ENCODE measurements around the gene IL17RE. TPM values are rescaled to one million over a fixed set of nuclear protein-coding genes. Genes with fewer than 3 reads are reported as not detected.
"Not testable (repeated sequence)": the region's sequence is repeated elsewhere in the genome, so short reads cannot be mapped to it uniquely, and the experiment has no call there.

The IL17RE gene
- total RNA-seq, 1 experiment from 2014 or later = 30.6 TPM

DNA sequence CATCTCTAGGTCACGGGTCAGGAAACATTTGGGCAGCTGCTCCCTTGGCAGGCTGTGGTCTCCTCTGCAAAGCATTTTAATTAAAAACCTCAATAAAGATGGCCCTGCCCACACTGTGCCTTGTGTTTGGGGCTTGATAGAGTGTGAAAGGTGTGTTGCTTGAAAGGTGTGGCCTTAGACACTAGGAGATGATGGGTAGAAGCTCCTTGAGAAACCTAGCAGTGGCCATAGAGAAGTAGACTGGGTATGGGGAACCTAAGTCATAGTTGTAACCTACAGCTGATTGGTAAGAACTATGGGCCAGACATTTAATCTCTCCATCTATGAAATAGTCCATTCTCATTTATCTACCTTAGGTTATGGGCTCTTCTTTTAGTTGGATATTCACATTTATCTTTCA, 8.9 kb upstream of the IL17RE start:
- CTCF ChIA-PET = interaction anchor here (0.7 to 1.5 kb wide), 3 partner anchors 9 to 52 kb away, joined by 3 to 4 read pairs (median 3); partner anchors contain the start of gene IL17RE
- H3K27ac Mint-ChIP-seq (ENCODE audit: unreplicated experiment) = no peak overlapping the region

DNA sequence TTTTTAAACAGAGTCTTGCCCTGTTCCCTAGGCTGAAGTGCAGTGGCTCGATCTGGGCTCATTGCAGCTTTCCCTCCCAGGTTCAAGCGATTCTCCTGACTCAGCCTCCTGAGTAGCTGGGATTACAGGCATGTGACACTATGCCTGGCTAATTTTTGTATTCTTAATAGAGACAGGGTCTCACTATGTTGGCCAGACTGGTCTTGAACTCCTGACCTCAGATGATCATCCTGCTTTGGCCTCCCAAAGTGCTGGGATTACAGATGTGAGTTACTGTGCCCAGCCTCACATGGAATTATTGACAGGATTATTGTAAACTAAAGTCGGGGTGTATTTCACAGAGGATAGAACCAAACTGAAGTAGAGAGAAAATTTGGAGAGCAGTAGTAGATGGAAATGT, 6.9 kb upstream of the IL17RE start:
- intact Hi-C loops (cut with micrococcal nuclease; ENCODE audit: unreplicated experiment) = loop anchor here (5.0 kb wide), 2 partner anchors 33 to 48 kb away; no protein-coding TSS in a partner anchor
- H3K27me3 Mint-ChIP-seq (ENCODE audit: unreplicated experiment); DNase-seq; CTCF ChIA-PET; H3K9me3 Mint-ChIP-seq (ENCODE audit: low read depth, unreplicated experiment); H3K4me3 Mint-ChIP-seq (ENCODE audit: low read depth, unreplicated experiment); BruUV-seq (replicated peaks): not testable (repeated sequence)
- peak overlapping the region; percentile 66 for H3K27ac Mint-ChIP-seq (ENCODE audit: unreplicated experiment)
- H3K4me1 Mint-ChIP-seq (ENCODE audit: low read depth, unreplicated experiment) = peaks cover 66% of the 10 kb centered on the region
- H3K36me3 Mint-ChIP-seq (ENCODE audit: insufficient read depth, unreplicated experiment) = peaks cover 39% of the 10 kb centered on the region

More for the DNA sequence above, 8.9 kb upstream of the IL17RE start:
- DNase-seq = no peak
- intact Hi-C loops (cut with micrococcal nuclease; ENCODE audit: unreplicated experiment) = no loop called here
- BruUV-seq (replicated peaks) = no TSS peak
- no peaks in the 10 kb centered on the region for H3K27me3 Mint-ChIP-seq (ENCODE audit: unreplicated experiment)
- peaks cover 45% of the 10 kb centered on the region for H3K36me3 Mint-ChIP-seq (ENCODE audit: insufficient read depth, unreplicated experiment)
- H3K9me3 Mint-ChIP-seq (ENCODE audit: low read depth, unreplicated experiment) = peaks cover 5% of the 10 kb centered on the region
- H3K4me3 Mint-ChIP-seq (ENCODE audit: low read depth, unreplicated experiment) = no peak overlapping the region
- TF ChIP-seq, protein P1, sequence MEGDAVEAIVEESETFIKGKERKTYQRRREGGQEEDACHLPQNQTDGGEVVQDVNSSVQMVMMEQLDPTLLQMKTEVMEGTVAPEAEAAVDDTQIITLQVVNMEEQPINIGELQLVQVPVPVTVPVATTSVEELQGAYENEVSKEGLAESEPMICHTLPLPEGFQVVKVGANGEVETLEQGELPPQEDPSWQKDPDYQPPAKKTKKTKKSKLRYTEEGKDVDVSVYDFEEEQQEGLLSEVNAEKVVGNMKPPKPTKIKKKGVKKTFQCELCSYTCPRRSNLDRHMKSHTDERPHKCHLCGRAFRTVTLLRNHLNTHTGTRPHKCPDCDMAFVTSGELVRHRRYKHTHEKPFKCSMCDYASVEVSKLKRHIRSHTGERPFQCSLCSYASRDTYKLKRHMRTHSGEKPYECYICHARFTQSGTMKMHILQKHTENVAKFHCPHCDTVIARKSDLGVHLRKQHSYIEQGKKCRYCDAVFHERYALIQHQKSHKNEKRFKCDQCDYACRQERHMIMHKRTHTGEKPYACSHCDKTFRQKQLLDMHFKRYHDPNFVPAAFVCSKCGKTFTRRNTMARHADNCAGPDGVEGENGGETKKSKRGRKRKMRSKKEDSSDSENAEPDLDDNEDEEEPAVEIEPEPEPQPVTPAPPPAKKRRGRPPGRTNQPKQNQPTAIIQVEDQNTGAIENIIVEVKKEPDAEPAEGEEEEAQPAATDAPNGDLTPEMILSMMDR (IDR thresholded peaks at IDR 0.05; ENCODE audit: unreplicated experiment) = no peak
- peaks cover 54% of the 10 kb centered on the region for H3K4me1 Mint-ChIP-seq (ENCODE audit: low read depth, unreplicated experiment)

DNA sequence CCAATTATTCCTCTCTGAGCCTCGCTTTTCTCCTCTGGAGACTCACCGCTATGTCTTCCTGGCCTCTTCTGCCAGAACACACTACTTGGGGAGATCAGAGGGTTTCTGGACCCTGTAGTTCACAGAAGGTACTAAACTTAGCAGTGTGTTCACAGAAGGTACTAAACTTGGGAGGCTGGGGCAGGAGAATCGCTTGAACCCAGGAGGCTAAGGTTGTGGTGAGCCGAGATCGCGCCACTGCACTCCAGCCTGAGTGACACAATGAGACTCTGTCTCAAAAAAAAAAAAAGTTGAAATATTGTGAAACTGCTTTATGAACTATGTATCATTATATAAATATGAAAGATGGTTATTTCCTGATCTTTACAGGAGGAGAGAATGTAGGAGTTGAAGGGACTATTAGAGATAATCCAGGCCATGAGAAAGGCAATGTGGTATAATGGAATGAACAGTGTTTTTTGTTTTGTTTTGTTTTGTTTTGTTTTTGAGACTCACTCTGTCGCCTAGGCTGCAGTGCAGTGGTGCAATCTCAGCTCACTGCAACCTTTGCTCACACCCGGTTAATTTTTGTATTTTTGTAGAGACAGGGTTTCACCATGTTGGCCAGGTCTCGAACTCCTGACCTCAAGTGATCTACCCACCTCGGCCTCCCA, 5.8 kb upstream of the IL17RE start:
- CTCF ChIA-PET = interaction anchor here (0.6 to 1.2 kb wide), 6 partner anchors 13 to 114 kb away, joined by 3 to 4 read pairs (median 3); partner anchors contain the start of gene IL17RC
- intact Hi-C loops (cut with micrococcal nuclease; ENCODE audit: unreplicated experiment) = loop anchor here (5.0 kb wide), 2 partner anchors 35 to 50 kb away; no protein-coding TSS in a partner anchor
- not testable (repeated sequence) for BruUV-seq (replicated peaks); H3K9me3 Mint-ChIP-seq (ENCODE audit: low read depth, unreplicated experiment); H3K27me3 Mint-ChIP-seq (ENCODE audit: unreplicated experiment)
- peak; percentile 23 for DNase-seq
- H3K4me1 Mint-ChIP-seq (ENCODE audit: low read depth, unreplicated experiment) = peaks cover 65% of the 10 kb centered on the region
- peak overlapping the region; percentile 52 for H3K4me3 Mint-ChIP-seq (ENCODE audit: low read depth, unreplicated experiment)
- H3K36me3 Mint-ChIP-seq (ENCODE audit: insufficient read depth, unreplicated experiment) = peaks cover 29% of the 10 kb centered on the region
- H3K27ac Mint-ChIP-seq (ENCODE audit: unreplicated experiment) = peak overlapping the region; percentile 66

DNA sequence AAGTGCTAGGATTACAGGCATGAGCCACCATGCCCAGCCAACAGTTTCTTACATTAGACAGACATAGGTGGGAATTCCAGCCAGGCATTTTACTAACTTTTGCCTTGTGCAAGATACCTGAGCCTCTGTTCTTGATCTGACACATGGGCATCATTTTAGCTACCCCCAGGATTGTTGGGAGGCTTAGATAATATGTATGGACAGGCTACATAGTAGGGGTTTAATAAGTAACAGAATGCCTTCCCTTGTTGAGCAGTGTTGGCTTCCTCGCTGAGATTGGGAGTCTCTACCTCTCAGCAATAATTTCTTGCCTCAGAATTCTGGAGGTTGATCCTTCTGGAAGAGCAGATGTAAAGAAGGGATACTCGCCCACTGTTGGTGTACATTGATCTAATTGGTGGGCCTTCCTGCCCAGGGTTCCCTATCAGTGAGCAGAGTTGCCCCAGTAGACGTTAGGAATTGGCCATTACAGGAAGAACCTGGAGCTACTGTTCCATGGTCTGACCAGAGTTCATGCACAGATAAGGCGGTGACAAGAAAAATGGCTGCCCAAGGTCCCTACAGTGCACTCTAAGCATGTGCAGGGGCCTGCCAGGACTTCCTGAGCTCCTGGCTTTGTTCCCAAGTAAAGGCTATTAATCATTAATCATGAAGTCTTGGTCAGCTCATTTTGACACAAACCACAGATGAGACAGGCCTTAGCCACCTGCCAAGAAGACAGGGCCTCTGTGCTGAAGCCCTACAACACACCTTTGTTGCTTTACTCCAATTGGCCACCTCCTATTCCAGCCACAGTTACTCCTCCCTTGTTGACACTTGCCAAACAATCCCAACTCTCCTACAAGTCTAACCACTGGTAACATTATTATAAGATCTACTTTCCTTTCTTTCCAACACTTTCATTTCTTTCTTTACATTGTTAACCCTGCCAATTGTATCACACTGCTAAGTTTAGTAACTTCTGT, 5.0 kb upstream of the IL17RE start:
- TF ChIP-seq, protein P1 (IDR thresholded peaks at IDR 0.05; ENCODE audit: unreplicated experiment) = no peak
- Mint-ChIP-seq H3K27me3 (ENCODE audit: unreplicated experiment) (no peaks in the 10 kb centered on the region), H3K27ac (ENCODE audit: unreplicated experiment) (peak overlapping the region; percentile 66), H3K36me3 (ENCODE audit: insufficient read depth, unreplicated experiment) (peaks cover 28% of the 10 kb centered on the region), H3K4me1 (ENCODE audit: low read depth, unreplicated experiment) (peaks cover 65% of the 10 kb centered on the region), H3K4me3 (ENCODE audit: low read depth, unreplicated experiment) (peak overlapping the region; percentile 52), H3K9me3 (ENCODE audit: low read depth, unreplicated experiment) (peaks cover under 1% of the 10 kb centered on the region)
- CTCF ChIA-PET = interaction anchor here (0.6 to 1.2 kb wide), 13 partner anchors 11 to 199 kb away, joined by 3 to 10 read pairs (median 3); partner anchors contain the start of genes CRELD1 and IL17RC
- DNase-seq = peak; percentile 80
- BruUV-seq (replicated peaks) = no TSS peak
- intact Hi-C loops (cut with micrococcal nuclease; ENCODE audit: unreplicated experiment) = loop anchor here (2.0 to 5.0 kb wide), 3 partner anchors 35 to 50 kb away; partner anchors contain the start of gene CRELD1

All from Calu3 (cell line).